ENCODE results near the gene ZNF407. TPM values are rescaled to one million over a fixed set of nuclear protein-coding genes. Genes with fewer than 3 reads are reported as not detected.

Gene ZNF407
- total RNA-seq, 1 donor from 2014 or later, result 24.9 TPM

GRCh38 chr18:75074196-75075015 is 476.7 kb downstream of the ZNF407 start:
- Mint-ChIP-seq H3K36me3 (peaks cover 3% of the 10 kb centered on the region), H3K9me3 (peaks cover 20% of the 10 kb centered on the region), H3K27me3 (ENCODE audit: low read depth) (no peaks in the 10 kb centered on the region), H3K27ac (no peak overlapping the region), H3K4me3 (no peak overlapping the region), H3K4me1 (peaks cover 14% of the 10 kb centered on the region)
- TF ChIP-seq CTCF (IDR thresholded peaks at IDR 0.05; ENCODE audit: unreplicated experiment), result no peak
- DNase-seq (ENCODE audit: low spot score in 2 of 2, unreplicated experiment in 2 of 2), result no peak

- H3K27ac Mint-ChIP-seq, result no peak overlapping the region
- TF ChIP-seq CTCF (IDR thresholded peaks at IDR 0.05; ENCODE audit: unreplicated experiment), result no peak
- no peaks in the 10 kb centered on the region for H3K27me3 Mint-ChIP-seq (ENCODE audit: low read depth)
- H3K9me3 Mint-ChIP-seq, result peaks cover 20% of the 10 kb centered on the region
- DNase-seq (ENCODE audit: low spot score in 2 of 2, unreplicated experiment in 2 of 2), result no peak
- peaks cover 3% of the 10 kb centered on the region for H3K36me3 Mint-ChIP-seq
- peaks cover 9% of the 10 kb centered on the region for H3K4me1 Mint-ChIP-seq
- no peak overlapping the region for H3K4me3 Mint-ChIP-seq
Measured at GRCh38 chr18:75075016-75075305, 477.3 kb downstream of the ZNF407 start.

GRCh38 chr18:75075429-75075841 is 477.8 kb downstream of the ZNF407 start:
- no peak for TF ChIP-seq CTCF (IDR thresholded peaks at IDR 0.05; ENCODE audit: unreplicated experiment)

GRCh38 chr18:75076286-75076685 is 478.6 kb downstream of the ZNF407 start:
- DNase-seq (ENCODE audit: low spot score in 2 of 2, unreplicated experiment in 2 of 2), result no peak
- peaks cover 3% of the 10 kb centered on the region for H3K36me3 Mint-ChIP-seq
- no peak overlapping the region for H3K4me3 Mint-ChIP-seq
- TF ChIP-seq CTCF (IDR thresholded peaks at IDR 0.05; ENCODE audit: unreplicated experiment), result no peak
- H3K27ac Mint-ChIP-seq, result no peak overlapping the region
- no peaks in the 10 kb centered on the region for H3K4me1 Mint-ChIP-seq
- no peaks in the 10 kb centered on the region for H3K27me3 Mint-ChIP-seq (ENCODE audit: low read depth)
- H3K9me3 Mint-ChIP-seq, result peaks cover 20% of the 10 kb centered on the region

More at GRCh38 chr18:75075429-75075841, 477.8 kb downstream of the ZNF407 start:
- Mint-ChIP-seq H3K4me1 (peaks cover 6% of the 10 kb centered on the region), H3K9me3 (peaks cover 20% of the 10 kb centered on the region), H3K27me3 (ENCODE audit: low read depth) (no peaks in the 10 kb centered on the region), H3K4me3 (no peak overlapping the region), H3K27ac (no peak overlapping the region), H3K36me3 (peaks cover 3% of the 10 kb centered on the region)
- no peak for DNase-seq (ENCODE audit: low spot score in 2 of 2, unreplicated experiment in 2 of 2)

GRCh38 chr18:75081486-75081885 is 483.8 kb downstream of the ZNF407 start:
- Mint-ChIP-seq H3K27ac (no peak overlapping the region), H3K4me3 (no peak overlapping the region), H3K4me1 (no peaks in the 10 kb centered on the region), H3K36me3 (peaks cover 3% of the 10 kb centered on the region), H3K9me3 (peaks cover 29% of the 10 kb centered on the region), H3K27me3 (ENCODE audit: low read depth) (no peaks in the 10 kb centered on the region)
- no peak for TF ChIP-seq CTCF (IDR thresholded peaks at IDR 0.05; ENCODE audit: unreplicated experiment)
- no peak for DNase-seq (ENCODE audit: low spot score in 2 of 2, unreplicated experiment in 2 of 2)

Measured in mesothelial cell of epicardium (in vitro differentiated cells).